HG03558 (cell line): ENCODE data around the gene ADPRH.
"Not testable (repeated sequence)": the region's sequence is repeated elsewhere in the genome, so short reads cannot be mapped to it uniquely, and the experiment has no call there.

Experiments
- ATAC-seq: cut with Tn5 transposase; IDR thresholded peaks from one replicate; pipeline ENCODE4 v1.9.1; 2021; ENCODE audit warnings: moderate number of reproducible peaks; ENCODE audit not compliant: unreplicated experiment; ENCODE audit errors: extremely low read depth

The ADPRH gene

DNA sequence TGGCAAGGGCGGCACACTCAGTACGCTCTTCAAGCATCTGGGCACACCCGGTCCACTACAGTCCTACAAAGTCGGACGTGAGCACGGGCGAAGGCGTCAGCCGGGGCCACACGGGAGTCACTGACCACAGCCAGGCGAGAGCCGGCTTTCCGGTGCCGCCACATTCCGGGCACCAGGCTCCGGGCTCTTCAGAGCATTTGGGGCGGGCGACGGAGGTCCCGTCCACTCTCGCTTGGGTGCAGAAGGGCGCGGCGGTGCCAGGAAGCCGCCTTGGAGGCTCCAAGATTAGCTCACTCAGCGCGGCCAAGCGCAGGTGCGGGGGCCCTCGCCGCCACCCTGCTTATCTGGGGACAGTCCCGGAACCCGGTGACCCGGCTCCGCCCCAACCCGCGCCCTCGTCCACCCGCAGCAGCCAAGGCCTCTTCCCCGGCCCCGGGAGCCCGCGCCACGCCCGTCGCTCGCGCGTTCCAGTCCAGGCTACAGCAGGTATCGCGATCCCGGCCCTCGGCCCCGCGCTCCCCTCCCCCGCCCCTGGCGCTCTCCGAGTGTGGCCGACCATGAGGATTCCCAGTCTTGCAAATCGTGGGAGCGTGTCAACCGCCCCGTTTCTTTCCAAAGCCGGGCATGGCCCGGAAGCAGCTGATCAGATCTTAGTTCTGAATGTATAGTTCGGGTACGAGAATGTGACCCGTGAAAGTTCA is at the start of gene ADPRH:
ADPRH (plus strand) TSS at position 127 of the 701 bp plus-strand sequence. CDS start 2,678 bp downstream, outside the sequence.
- peak; percentile 41 for ATAC-seq

DNA sequence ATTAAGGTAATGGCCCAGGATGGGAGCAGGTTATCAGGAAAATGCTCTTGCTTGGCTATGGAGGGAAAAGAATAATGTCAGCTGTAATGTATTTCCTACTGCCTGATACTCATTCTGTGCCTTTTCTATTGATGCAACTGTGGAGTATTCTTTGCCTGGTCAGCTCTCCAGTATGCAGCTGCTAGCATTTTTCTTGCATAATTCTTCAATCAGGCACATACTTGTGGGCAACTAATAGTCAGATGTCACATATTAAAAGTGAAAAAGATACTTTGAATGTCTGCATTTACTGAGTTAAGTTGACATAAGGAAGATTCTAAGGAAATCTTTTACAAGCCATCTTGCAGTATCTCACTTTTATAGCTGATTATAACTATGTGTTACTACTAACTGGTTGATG is 49.4 kb upstream of the ADPRH start:
- no peak for ATAC-seq

DNA sequence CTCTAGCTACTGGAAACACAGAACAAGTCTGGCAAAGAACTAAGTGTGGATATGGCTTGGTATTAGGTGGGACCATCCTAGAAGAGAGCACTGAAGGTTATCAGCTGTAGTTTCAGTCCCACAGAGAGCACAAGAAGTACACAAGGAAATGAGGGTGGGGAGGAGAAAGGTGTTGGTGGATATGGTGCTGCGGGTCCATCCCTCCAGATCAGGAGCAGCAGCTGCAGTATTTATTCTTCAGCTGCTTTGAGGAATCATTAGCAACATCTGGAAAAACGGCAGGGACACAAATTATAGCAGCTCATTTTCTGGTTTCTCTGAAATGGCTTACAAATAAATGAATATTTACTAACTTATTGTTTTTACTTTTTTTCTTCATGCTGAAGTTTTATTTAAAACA is 48.8 kb upstream of the ADPRH start:
- ATAC-seq: no peak

DNA sequence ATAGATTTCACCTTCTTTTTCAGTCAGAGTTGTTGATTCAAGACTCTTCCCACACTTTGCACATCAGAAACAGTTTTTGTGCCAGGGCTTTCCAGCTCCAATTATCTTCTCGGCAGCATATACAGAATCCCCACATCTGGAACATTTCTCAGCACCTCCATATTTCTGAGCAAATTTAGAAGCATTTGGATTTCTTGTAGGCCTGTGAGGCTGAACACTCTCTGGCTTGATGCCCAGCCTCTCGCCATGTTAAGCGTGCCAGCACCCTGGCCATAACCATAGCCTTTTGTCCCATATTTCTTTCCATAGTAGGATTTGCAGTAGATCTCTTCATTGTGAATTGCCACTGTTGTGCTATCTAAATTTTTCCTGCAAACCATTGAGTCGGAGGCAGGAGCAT is 48.1 kb upstream of the ADPRH start:
- no peak for ATAC-seq

DNA sequence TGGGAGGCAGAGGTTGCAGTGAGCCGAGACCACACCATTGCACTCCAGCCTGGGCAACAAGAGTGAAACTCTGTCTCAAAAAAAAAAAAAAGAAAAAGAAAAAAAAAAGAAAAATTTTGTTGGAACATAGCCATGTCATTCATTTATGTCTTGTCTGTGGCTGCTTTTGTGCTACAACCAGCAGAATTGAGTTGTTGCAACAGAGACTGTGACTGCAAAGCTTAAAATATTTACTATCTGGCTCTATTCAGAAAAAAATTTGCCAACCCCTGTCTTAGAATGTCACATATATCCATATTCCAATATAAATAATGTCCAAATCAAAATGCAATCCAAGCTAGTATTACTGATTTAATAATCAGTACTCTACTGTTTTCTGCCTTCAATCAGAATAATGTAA is 45.0 kb upstream of the ADPRH start:
- no peak for ATAC-seq

DNA sequence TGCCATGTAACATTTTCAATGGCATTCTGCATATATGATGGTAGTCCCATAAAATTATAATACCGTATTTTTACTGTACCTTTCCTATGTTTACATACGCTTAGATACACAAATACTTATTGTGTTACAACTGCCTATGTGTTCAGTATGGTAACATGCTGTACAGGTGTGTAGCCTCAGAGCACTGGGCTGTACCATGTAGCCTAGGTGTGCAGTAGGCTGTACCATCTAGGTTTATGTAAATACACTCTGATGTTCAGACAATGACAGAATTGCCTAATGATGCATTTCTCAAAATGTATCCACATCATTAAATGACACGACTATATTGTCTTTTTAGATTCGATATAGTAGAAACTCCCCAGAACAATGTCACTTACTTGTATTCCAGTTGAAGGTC is 42.5 kb upstream of the ADPRH start:
- no peak for ATAC-seq

DNA sequence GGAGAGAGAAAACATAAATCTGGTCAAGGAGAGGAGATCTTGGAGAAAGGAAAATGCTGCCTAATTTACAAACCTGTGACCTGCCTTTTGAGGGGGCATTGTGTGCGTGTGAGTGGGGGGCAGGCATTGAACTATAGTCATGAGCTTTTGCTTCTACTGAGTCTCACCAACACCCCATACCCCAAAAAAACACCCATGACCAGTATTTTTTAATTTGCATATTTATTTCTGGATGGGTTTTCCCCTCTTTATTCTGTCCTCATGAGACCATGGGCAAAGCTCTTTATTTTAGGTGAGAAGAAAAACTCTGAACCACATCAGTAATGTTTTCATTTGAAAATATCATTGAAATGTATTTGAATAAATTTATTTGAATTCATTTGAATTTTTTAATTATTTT is 40.5 kb upstream of the ADPRH start:
- no peak for ATAC-seq

DNA sequence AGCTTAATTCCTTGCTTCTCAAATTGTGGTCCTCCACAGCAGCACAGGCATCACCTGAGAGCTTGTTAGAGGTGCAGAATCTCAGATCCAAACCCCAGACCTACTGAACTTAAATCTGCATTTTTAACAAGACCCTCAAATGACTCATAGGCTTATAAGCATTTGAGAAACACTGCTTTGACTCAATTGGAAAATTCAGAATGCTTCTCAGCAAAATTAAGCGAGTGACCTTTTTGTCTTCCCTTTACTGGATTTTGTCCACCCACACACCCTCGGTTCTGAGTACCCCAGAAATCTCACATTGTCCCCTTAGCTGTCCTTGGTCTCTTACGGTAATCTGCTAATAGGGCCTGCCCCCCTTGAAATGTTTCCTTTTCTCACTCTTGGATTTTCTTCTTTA is 37.7 kb upstream of the ADPRH start:
- ATAC-seq: no peak

DNA sequence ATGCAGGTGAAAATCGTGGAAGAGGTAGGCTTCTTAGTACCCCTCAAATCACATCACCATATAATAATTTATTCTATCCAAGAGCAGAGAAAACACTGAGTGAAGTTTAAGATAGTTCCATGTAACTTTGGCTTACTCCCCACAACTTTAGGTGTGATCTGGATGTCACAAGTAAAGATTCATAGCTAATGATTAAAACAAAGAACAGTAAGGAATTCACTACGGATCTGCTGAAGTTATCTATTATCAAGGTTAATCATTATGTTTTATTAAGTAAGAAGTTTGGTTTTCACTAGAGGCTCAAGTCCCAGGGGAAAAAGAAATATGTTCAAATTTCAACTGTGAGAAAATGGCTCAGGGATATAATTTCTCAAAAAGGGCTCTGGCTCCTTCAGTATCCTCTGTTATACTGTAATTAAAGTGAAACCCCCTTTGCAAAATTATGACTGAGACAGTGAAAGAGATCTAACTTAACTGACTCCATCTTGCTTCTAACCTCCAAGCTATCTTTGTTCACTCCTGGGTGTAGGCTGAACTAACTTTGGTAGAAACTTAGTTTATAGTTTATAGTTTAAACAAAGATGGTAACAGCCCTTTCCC is 37.0 kb upstream of the ADPRH start:
- no peak for ATAC-seq

DNA sequence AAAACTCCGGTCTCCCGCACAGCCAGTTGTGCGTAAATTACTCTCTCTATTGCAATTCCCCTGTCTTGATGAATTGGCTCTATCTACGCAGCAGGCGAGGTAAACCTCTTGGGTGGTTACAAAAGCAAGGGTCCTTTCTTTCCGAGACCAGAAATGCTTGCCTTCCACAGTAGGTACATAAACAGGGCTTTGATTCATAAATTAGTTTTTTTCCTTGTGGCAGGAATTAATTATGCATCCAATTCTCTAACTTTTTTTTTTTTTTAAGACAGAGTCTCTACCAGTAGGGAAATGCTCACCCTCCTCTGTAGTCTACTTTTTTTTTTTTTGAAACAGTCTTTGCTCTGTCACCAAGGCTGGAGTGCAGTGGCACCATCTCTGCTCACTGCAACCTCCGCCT is 36.1 kb upstream of the ADPRH start:
- ATAC-seq: no peak

DNA sequence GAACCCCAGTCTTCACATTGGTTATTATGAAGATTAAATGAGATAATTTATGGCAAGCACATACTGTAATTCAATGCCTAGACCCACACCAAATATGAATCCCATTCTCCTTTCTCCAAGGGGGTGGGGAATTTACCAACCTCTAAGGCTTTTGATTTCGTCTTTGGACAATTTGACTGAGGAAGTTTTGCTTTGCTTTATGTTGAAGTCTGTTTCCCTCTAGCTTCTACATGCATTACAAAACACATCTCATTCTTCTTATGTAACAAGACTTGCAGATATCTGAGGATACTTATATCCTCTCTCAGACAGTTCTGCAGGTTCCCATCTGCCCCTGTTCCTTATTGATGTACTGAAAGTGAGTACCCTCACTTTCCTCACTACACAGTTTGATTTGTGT is 32.1 kb upstream of the ADPRH start:
- ATAC-seq: no peak

DNA sequence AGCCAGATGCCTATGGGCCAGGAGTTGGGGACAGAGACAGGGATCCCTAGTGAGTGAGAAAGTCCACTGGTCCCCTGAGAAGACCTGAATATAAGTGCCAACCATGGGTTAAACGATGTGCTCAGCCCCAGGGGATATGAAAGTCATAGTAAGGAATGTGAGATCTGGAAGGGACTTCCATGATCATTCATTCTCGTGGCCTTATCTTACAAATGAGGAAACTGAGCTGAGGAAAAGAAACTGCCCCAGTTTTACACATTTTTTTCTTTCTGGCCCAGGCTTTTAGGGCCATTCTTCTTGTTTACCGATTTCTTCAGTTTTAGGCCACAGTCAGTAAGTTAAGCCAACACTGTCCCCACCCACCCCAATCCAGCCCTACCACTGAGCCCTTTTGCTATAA is 31.0 kb upstream of the ADPRH start:
- ATAC-seq: no peak

DNA sequence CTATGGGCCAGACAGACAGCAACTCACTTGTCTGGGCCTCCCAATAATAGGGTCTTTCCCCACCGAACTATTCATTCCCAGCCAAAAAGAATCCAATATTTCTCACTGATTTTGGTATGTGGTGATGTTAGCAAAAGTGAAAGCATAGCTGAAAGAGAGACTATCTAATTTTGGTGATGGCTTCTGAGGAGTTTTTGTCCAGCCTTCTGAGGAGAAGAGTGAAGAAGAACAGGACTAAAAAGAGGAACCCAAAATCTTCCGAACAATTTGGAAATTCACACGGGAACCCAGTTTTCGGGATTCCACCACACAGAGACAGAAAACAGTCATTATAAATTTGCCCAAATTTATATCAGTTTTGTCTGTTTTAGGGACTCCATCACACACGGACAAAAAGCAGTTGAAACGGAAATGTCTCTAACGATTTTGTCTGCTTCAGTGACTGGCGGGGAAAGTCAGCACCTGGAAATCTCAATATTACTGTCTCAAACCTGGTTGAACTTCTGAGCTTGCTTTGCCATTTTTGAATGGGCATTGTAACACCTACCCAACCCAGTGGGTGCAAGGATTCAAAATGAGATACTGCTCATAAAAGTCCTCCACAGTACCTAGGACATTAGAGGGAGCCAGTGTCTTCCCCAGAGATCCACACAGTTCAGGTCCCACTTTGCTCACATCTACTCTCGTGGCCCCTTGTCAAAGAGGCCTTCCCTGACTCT is 28.9 kb upstream of the ADPRH start:
- no peak for ATAC-seq

DNA sequence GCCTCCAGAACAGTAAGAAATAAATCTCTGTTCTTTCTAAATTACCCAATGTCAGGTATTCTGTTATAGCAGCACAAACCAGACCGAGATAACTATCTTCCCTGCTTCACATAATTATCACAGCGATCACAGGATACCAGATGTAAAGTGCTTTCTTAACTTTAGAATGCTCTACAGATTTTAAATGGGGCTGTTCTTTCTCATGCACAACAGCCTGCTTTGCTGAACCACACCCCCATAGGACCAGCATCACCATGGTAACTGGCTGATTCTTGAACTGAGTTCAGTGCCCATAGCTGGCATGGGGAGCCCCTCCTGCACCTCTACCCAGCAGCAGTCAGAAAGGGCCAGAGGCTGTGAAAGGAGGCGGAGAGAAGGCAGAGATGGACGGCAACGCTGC is 27.7 kb upstream of the ADPRH start:
- no peak for ATAC-seq

DNA sequence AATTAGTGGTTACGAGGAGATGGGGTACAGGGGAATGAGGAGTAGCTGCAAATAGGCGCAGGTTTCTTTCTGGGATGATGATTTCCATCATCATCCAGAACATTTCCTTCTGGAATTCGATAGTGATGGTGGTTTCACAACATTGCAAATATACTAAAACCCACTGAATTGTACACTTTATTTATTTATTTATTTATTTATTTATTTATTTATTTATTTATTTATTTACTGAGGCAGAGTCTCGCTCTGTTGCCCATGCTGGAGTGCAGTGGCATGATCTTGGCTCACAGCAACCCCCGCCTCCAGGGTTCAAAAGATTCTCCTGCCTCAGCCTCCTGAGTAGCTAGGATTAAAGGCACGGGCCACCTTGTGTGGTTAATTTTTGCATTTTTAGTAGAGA is 26.4 kb upstream of the ADPRH start:
- ATAC-seq: not testable (repeated sequence)

DNA sequence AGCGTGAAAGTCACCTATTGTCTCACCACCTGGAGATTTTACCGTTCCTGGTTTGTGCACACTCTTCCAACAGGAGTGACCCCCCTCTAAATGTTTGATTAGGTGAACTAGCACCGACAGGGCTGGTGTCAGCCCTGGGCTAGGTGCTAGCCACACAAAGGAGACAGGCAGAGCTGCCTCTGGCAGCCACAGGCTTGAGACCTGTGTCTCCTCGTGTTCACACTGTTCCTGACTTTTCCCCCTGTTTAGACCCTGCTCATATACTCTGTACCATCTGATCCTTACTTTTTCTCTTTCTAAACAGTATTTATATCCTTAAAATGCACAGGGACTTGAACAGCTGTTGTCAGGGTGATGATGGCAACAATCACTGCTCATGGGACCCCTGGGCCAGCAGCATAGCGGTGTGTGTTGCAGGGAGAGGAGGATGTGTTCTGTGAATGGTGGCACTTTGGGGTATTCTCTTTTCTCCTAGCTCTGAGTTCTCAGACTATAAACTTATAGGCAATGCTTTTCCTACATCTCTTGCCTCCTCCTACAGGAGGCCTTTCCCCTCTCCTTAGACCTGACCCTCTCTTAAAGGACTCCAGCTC is 25.4 kb upstream of the ADPRH start:
- ATAC-seq: no peak

DNA sequence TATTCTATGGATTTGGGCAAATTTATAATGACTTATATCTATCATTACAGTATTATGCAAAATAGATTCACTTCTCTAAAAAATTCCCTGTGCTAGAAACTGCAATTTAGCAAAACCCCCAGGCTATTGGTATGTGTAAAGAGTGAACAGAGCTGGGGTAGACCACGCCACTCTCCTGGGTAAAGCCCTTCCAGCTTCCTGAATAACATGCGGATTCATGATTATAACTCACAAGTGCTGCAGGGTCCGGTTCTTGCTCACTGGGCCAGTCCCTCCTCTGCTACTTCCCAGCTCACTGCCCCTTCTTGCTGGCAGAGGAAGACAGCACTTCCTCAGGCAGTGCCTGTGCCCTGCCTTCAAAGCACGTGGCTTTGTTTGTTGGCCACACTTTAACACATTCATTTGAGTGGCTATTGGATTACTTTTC is 24.0 kb upstream of the ADPRH start:
- ATAC-seq: no peak

DNA sequence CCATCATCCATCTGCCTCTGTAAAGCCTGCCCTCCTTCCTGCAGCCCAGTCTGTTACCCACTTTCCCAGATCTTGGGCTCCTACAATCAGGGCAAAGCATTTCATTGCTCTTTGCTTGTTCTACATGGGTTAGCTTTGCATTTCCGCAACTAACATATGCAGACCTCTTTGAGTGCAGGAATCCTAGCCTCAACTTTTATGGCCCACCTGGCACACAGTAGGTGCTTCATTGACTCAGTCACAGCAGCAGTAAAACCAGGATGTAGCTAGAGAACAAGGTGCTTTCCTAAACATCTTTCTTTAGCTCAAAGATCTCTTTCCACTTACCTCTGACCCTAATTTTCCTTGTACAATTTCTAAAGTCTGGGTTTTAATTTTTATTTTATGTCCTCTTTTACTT is 23.4 kb upstream of the ADPRH start:
- no peak for ATAC-seq

DNA sequence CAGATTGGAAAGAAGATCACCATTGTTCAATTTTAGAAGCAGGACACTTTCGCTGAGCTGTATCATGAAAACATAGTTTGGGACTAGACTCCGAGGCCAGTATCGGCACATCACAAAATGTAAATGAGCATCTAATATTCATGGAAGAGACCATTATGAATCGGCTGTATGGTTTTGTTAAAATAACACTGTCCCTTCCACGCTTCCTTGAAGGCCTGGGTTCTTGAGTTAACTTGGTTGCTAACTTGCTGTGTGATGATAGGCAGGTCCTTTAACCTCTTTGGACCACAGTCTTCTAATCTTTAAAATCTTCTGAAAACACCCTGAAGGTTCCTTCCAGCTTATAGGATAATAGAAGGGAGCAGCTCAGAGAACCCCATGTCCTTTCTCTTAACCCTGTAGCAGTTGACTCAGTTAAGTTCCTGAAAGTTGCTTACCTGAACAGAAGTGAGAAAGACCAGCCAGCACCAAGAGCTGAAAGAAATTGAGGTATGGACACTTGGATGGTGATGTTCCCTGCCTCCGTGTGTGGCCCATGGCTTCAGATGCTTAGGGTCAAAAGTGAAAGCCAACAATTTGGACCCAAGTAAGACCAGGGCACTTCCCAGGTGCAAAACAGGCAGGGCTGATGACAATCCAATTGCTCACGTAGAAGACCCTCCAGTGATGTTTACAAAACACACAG is 22.0 kb upstream of the ADPRH start:
- no peak for ATAC-seq

DNA sequence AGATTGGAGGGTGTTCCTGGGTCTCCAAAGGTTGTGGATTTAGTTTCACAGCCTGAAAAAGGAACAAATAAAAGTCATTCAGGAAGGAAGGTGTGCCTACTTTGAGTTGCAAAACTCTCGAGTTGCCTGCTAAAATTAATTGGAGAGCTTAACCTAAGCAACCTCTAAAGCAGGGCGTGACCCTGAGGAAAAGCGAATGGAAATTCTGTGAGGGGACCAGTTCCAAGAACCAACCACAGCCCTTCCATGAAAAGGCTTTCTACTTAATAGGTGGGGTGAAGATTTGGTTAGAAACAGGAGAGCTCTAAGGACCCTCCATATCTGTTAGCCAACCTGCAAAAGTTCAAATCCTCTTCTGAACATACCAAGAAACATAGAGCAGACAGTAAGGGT is 21.4 kb upstream of the ADPRH start:
- ATAC-seq: no peak
